Measurements from ENCODE around the gene FGFBP2. TPM values are rescaled to one million over a fixed set of nuclear protein-coding genes. Genes with fewer than 3 reads are reported as not detected.

The FGFBP2 gene
- total RNA-seq, 1 experiment from 2014 or later: 0.25 TPM

DNA sequence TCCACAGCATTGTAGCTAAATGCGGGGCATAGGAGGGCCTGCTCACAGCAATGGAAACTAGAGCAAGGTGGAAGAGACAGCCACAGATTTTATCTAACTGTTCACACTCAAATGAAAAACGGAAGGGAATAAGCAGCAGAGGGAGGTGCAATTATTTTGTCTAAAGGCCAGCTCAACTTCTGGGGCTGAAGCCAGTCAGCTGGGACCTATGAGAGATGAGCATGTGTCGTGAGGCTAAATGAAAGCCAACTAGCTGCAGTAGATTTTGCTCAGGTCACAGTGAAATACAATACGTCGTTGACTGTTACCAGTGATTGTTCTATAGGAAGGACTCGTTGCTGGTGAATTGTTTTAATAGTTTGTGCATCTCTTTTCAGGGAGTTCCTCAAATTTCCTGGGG is 26.4 kb upstream of the FGFBP2 start:
- Mint-ChIP-seq H3K36me3 (ENCODE audit: insufficient read depth, unreplicated experiment) (peaks cover 87% of the 10 kb centered on the region), H3K4me3 (ENCODE audit: unreplicated experiment) (no peak overlapping the region), H3K27me3 (ENCODE audit: insufficient read depth, unreplicated experiment) (no peaks in the 10 kb centered on the region), H3K4me1 (ENCODE audit: low read depth, unreplicated experiment) (no peaks in the 10 kb centered on the region), H3K9me3 (ENCODE audit: unreplicated experiment) (no peaks in the 10 kb centered on the region), H3K27ac (ENCODE audit: unreplicated experiment) (no peak overlapping the region)
- TF ChIP-seq, protein P1, sequence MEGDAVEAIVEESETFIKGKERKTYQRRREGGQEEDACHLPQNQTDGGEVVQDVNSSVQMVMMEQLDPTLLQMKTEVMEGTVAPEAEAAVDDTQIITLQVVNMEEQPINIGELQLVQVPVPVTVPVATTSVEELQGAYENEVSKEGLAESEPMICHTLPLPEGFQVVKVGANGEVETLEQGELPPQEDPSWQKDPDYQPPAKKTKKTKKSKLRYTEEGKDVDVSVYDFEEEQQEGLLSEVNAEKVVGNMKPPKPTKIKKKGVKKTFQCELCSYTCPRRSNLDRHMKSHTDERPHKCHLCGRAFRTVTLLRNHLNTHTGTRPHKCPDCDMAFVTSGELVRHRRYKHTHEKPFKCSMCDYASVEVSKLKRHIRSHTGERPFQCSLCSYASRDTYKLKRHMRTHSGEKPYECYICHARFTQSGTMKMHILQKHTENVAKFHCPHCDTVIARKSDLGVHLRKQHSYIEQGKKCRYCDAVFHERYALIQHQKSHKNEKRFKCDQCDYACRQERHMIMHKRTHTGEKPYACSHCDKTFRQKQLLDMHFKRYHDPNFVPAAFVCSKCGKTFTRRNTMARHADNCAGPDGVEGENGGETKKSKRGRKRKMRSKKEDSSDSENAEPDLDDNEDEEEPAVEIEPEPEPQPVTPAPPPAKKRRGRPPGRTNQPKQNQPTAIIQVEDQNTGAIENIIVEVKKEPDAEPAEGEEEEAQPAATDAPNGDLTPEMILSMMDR (IDR thresholded peaks at IDR 0.05; ENCODE audit: insufficient read depth in 1 of 2, low read depth in 1 of 2, low read length in 1 of 2, severe bottlenecking in 1 of 2, unreplicated experiment in 1 of 2): no peak
- intact Hi-C loops (cut with micrococcal nuclease; ENCODE audit: unreplicated experiment): no loop called here
- ChIA-PET POLR2A (no interaction called here), CTCF (no interaction called here)
- H3K9me3 ChIP-seq: no peaks in the 10 kb centered on the region
- DNase-seq: no peak
- no peaks in the 10 kb centered on the region for H3K27me3 ChIP-seq (replicated peaks; ENCODE audit: control insufficient read depth, insufficient read depth, low read length)
- BruUV-seq (replicated peaks): no TSS peak
- H3K4me1 ChIP-seq: no peaks in the 10 kb centered on the region
- peaks cover 7% of the 10 kb centered on the region for H3K36me3 ChIP-seq (ENCODE audit: control insufficient read depth, insufficient read depth, low read length)
- no peak overlapping the region for H3K4me3 ChIP-seq (ENCODE audit: low read depth, low read length)

DNA sequence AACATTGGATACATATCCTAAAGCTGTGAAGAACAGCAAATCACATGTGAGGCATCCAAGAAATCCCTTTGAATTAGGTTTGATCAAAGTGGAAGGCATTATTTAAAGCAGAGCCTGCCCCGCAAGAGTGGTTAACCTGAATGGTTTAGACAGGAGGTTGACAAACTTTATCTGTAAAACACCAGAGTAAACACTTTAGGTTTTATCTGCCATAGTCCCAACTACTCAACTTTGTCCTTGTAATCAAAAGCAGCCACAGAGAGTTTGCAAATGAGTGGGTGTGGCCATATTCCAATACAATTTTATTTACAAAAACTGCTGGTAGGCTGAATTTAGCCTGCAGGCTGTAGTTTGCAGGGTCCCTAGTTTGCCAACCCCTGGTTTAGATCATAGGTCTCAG is 25.2 kb upstream of the FGFBP2 start:
- Mint-ChIP-seq H3K4me1 (ENCODE audit: low read depth, unreplicated experiment) (peaks cover 4% of the 10 kb centered on the region), H3K9me3 (ENCODE audit: unreplicated experiment) (no peaks in the 10 kb centered on the region), H3K4me3 (ENCODE audit: unreplicated experiment) (no peak overlapping the region), H3K36me3 (ENCODE audit: insufficient read depth, unreplicated experiment) (peaks cover 88% of the 10 kb centered on the region), H3K27me3 (ENCODE audit: insufficient read depth, unreplicated experiment) (no peaks in the 10 kb centered on the region), H3K27ac (ENCODE audit: unreplicated experiment) (no peak overlapping the region)
- Histone ChIP-seq H3K36me3 (ENCODE audit: control insufficient read depth, insufficient read depth, low read length) (peaks cover 6% of the 10 kb centered on the region), H3K9me3 (no peaks in the 10 kb centered on the region), H3K4me3 (ENCODE audit: low read depth, low read length) (no peak overlapping the region), H3K27me3 (replicated peaks; ENCODE audit: control insufficient read depth, insufficient read depth, low read length) (no peaks in the 10 kb centered on the region), H3K4me1 (no peaks in the 10 kb centered on the region)
- POLR2A ChIA-PET: no interaction called here
- TF ChIP-seq, protein P1 (IDR thresholded peaks at IDR 0.05; ENCODE audit: insufficient read depth in 1 of 2, low read depth in 1 of 2, low read length in 1 of 2, severe bottlenecking in 1 of 2, unreplicated experiment in 1 of 2): no peak
- BruUV-seq (replicated peaks): no TSS peak
- DNase-seq: no peak
- CTCF ChIA-PET: no interaction called here
- intact Hi-C loops (cut with micrococcal nuclease; ENCODE audit: unreplicated experiment): no loop called here

DNA sequence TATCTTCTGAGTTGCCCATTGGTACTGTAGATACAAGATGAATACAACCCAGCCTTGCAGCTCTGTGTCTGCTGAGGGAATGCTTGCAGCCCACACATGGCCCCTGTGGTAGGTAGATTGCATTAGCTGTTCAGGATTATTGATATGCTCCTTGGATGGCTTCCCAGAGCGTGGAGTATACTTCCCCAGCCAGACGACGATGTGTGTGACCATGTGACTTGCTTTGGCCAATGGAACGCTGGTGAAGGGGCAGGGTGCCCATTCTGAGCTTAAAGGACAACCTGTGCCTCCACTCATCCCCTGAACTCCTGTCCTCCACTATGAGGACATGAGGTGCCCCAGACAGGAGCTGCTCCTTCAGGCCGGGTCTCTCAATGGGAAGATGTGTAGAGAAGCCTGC is 23.9 kb upstream of the FGFBP2 start:
- no TSS peak for BruUV-seq (replicated peaks)

More for the DNA sequence above, 23.9 kb upstream of the FGFBP2 start:
- TF ChIP-seq, protein P1 (IDR thresholded peaks at IDR 0.05; ENCODE audit: insufficient read depth in 1 of 2, low read depth in 1 of 2, low read length in 1 of 2, severe bottlenecking in 1 of 2, unreplicated experiment in 1 of 2): no peak
- H3K9me3 ChIP-seq: no peaks in the 10 kb centered on the region
- H3K4me1 ChIP-seq: no peaks in the 10 kb centered on the region
- intact Hi-C loops (cut with micrococcal nuclease; ENCODE audit: unreplicated experiment): no loop called here
- no peak for DNase-seq
- no peaks in the 10 kb centered on the region for H3K9me3 Mint-ChIP-seq (ENCODE audit: unreplicated experiment)
- no peak overlapping the region for H3K27ac Mint-ChIP-seq (ENCODE audit: unreplicated experiment)
- H3K4me3 Mint-ChIP-seq (ENCODE audit: unreplicated experiment): no peak overlapping the region
- no peak overlapping the region for H3K4me3 ChIP-seq (ENCODE audit: low read depth, low read length)
- peaks cover 88% of the 10 kb centered on the region for H3K36me3 Mint-ChIP-seq (ENCODE audit: insufficient read depth, unreplicated experiment)
- no peaks in the 10 kb centered on the region for H3K27me3 Mint-ChIP-seq (ENCODE audit: insufficient read depth, unreplicated experiment)
- no peaks in the 10 kb centered on the region for H3K27me3 ChIP-seq (replicated peaks; ENCODE audit: control insufficient read depth, insufficient read depth, low read length)
- peaks cover 7% of the 10 kb centered on the region for H3K4me1 Mint-ChIP-seq (ENCODE audit: low read depth, unreplicated experiment)
- H3K36me3 ChIP-seq (ENCODE audit: control insufficient read depth, insufficient read depth, low read length): peaks cover 6% of the 10 kb centered on the region
- POLR2A ChIA-PET: no interaction called here
- CTCF ChIA-PET: no interaction called here
